ENCODE measurements around the gene PRKG1. TPM values are rescaled to one million over a fixed set of nuclear protein-coding genes. Genes with fewer than 3 reads are reported as not detected.

PRKG1 gene
- total and polyA plus RNA-seq, 2 donors from 2014 or later = 3.6 to 14.8 TPM

GRCh38 chr10:51806079-51806835 is 732.0 kb downstream of the PRKG1 start:
- Histone ChIP-seq H3K36me3 (ENCODE audit: control insufficient read depth in 2 of 3, insufficient read depth in 3 of 3, low read length in 3 of 3) (no peaks in the 10 kb centered on the region), H3K27ac (ENCODE audit: low read depth in 2 of 2, low read length in 2 of 2) (no peak overlapping the region), H3K9me3 (ENCODE audit: control insufficient read depth in 2 of 3, insufficient read depth in 1 of 3, low read length in 3 of 3) (no peaks in the 10 kb centered on the region), H3K27me3 (ENCODE audit: control insufficient read depth, insufficient read depth, low read length) (no peaks in the 10 kb centered on the region), H3K9ac (ENCODE audit: low read length in 3 of 3) (no peak overlapping the region), H3K4me3 (ENCODE audit: low read length in 3 of 3) (no peak overlapping the region), H3K4me1 (ENCODE audit: control insufficient read depth in 2 of 3, insufficient read depth in 2 of 3, low read depth in 1 of 3, low read length in 3 of 3) (peaks cover 0 to 2% (median 0%) of the 10 kb centered on the region in 3 donors)
- no peak for FAIRE-seq
- no peak for DNase-seq
- intact Hi-C loops (cut with DNase I) = no loop called here
- TF ChIP-seq, protein P1, sequence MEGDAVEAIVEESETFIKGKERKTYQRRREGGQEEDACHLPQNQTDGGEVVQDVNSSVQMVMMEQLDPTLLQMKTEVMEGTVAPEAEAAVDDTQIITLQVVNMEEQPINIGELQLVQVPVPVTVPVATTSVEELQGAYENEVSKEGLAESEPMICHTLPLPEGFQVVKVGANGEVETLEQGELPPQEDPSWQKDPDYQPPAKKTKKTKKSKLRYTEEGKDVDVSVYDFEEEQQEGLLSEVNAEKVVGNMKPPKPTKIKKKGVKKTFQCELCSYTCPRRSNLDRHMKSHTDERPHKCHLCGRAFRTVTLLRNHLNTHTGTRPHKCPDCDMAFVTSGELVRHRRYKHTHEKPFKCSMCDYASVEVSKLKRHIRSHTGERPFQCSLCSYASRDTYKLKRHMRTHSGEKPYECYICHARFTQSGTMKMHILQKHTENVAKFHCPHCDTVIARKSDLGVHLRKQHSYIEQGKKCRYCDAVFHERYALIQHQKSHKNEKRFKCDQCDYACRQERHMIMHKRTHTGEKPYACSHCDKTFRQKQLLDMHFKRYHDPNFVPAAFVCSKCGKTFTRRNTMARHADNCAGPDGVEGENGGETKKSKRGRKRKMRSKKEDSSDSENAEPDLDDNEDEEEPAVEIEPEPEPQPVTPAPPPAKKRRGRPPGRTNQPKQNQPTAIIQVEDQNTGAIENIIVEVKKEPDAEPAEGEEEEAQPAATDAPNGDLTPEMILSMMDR (IDR thresholded peaks at IDR 0.05; ENCODE audit: borderline replicate concordance, extremely low read depth, insufficient read depth) = no peak

DNA sequence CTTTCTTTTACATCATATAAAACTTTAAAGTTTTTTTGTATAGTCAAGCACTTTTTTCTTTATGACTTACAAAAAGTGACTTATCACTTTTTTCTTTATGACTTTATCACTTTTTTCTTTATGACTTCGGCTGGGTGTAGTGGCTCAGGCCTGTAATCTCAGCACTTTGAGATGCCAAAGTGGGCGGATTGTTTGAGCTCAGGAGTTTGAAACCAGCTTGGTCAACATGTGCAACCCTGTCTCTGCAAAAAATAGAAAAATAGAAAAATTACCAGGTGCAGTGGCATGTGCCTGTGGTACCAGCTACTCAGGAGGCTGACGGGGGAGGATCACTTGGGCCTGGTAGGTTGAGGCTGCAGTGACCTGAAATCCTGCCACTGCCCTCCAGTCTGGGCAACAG is 733.9 kb downstream of the PRKG1 start:
- Histone ChIP-seq H3K27ac (ENCODE audit: low read depth in 2 of 2, low read length in 2 of 2) (no peak overlapping the region), H3K27me3 (ENCODE audit: control insufficient read depth, insufficient read depth, low read length) (no peaks in the 10 kb centered on the region), H3K36me3 (ENCODE audit: control insufficient read depth in 2 of 3, insufficient read depth in 3 of 3, low read length in 3 of 3) (no peaks in the 10 kb centered on the region), H3K9ac (ENCODE audit: low read length in 3 of 3) (no peak overlapping the region), H3K9me3 (ENCODE audit: control insufficient read depth in 2 of 3, insufficient read depth in 1 of 3, low read length in 3 of 3) (no peaks in the 10 kb centered on the region), H3K4me3 (ENCODE audit: low read length in 3 of 3) (no peak overlapping the region), H3K4me1 (ENCODE audit: control insufficient read depth in 2 of 3, insufficient read depth in 2 of 3, low read depth in 1 of 3, low read length in 3 of 3) (no peaks in the 10 kb centered on the region)
- TF ChIP-seq, protein P1 (IDR thresholded peaks at IDR 0.05; ENCODE audit: borderline replicate concordance, extremely low read depth, insufficient read depth) = no peak
- FAIRE-seq (no peak), DNase-seq (no peak)
- intact Hi-C loops (cut with DNase I) = no loop called here

DNA sequence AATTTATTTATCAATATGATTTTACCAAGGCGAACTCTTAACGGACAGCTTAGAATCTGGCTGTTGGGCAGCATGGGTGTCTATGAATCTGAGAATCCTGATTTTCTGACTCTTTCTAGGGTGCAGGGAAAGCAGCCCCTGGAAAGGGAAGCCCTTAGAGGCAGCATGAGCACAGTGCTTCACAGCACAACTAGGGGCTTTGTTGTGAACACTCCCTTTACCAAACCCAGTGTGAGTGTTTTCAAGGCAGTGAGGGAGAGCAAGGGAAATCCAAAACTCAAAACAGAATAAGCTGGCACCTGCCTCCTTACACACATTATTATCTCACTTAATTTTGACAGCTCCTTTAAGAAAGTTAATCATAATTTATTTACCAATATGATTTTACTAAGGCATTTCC is 741.4 kb downstream of the PRKG1 start:
- FAIRE-seq (no peak), DNase-seq (no peak)
- no peak overlapping the region for H3K4me3 ChIP-seq (ENCODE audit: low read length in 3 of 3)
- H3K9ac ChIP-seq (ENCODE audit: low read length in 3 of 3) = no peak overlapping the region
- H3K27ac ChIP-seq (ENCODE audit: low read depth in 2 of 2, low read length in 2 of 2) = no peak overlapping the region
- H3K27me3 ChIP-seq (ENCODE audit: control insufficient read depth, insufficient read depth, low read length) = no peaks in the 10 kb centered on the region
- intact Hi-C loops (cut with DNase I) = no loop called here
- no peaks in the 10 kb centered on the region for H3K4me1 ChIP-seq (ENCODE audit: control insufficient read depth in 2 of 3, insufficient read depth in 2 of 3, low read depth in 1 of 3, low read length in 3 of 3)
- TF ChIP-seq, protein P1 (IDR thresholded peaks at IDR 0.05; ENCODE audit: borderline replicate concordance, extremely low read depth, insufficient read depth) = no peak
- no peaks in the 10 kb centered on the region for H3K36me3 ChIP-seq (ENCODE audit: control insufficient read depth in 2 of 3, insufficient read depth in 3 of 3, low read length in 3 of 3)
- H3K9me3 ChIP-seq (ENCODE audit: control insufficient read depth in 2 of 3, insufficient read depth in 1 of 3, low read length in 3 of 3) = no peaks in the 10 kb centered on the region
